Stimulated activated CD4-positive, alpha-beta T cell treated with anti-CD3 and anti-CD28 coated beads, Interleukin-12 subunit alpha, Interleukin-12 subunit beta, amount 100 ng/mL, for 48 hours (primary cell): ENCODE measurements around the gene LRCH3.

Source experiments
- DNase-seq, 3 donors: peaks; one replicate each; pipeline ENCODE4 v3.0.0-alpha.2; 2020; ENCODE audit warnings: low read depth in 2 of 3, low spot score in 1 of 3

Gene LRCH3

GRCh38 chr3:197833930-197834715, 43.1 kb downstream of the LRCH3 start:
- DNase-seq = no peak

GRCh38 chr3:197835509-197835908, 44.5 kb downstream of the LRCH3 start:
- no peak for DNase-seq

GRCh38 chr3:197836244-197836643, 45.2 kb downstream of the LRCH3 start:
- DNase-seq = no peak

GRCh38 chr3:197837282-197837681, 46.2 kb downstream of the LRCH3 start:
- no peak for DNase-seq

- no peak for DNase-seq
These were observed 50.7 kb downstream of the LRCH3 start for GRCh38 chr3:197841789-197842188.

- no peak for DNase-seq
These were observed 55.4 kb downstream of the LRCH3 start for GRCh38 chr3:197846491-197846890.

- DNase-seq = peak in 1 of 3 donors; percentile 21
These were observed 56.9 kb downstream of the LRCH3 start for GRCh38 chr3:197847866-197848401.

- DNase-seq = no peak
These were observed 63.7 kb downstream of the LRCH3 start for GRCh38 chr3:197854596-197855343.

GRCh38 chr3:197855571-197855970, 64.5 kb downstream of the LRCH3 start:
- DNase-seq = no peak

- no peak for DNase-seq
These were observed 65.3 kb downstream of the LRCH3 start for GRCh38 chr3:197856199-197856816.

- DNase-seq = no peak
These were observed 67.1 kb downstream of the LRCH3 start for GRCh38 chr3:197858133-197858532.

- no peak for DNase-seq
These were observed 67.5 kb downstream of the LRCH3 start for GRCh38 chr3:197858598-197858997.

GRCh38 chr3:197866035-197866434, 75.0 kb downstream of the LRCH3 start:
- DNase-seq = no peak

GRCh38 chr3:197873329-197873728, 82.3 kb downstream of the LRCH3 start:
- no peak for DNase-seq

GRCh38 chr3:197874064-197874463, 83.0 kb downstream of the LRCH3 start:
- DNase-seq = no peak

GRCh38 chr3:197874653-197875052, 83.6 kb downstream of the LRCH3 start:
- DNase-seq = no peak

- DNase-seq = no peak
These were observed 86.8 kb downstream of the LRCH3 start for GRCh38 chr3:197877902-197878301.

- peak; percentile 68 to 77 (median 76) for DNase-seq
These were observed 87.4 kb downstream of the LRCH3 start for GRCh38 chr3:197878427-197878826.

GRCh38 chr3:197880491-197881269, 89.6 kb downstream of the LRCH3 start:
- no peak for DNase-seq

GRCh38 chr3:197881270-197881969, 90.4 kb downstream of the LRCH3 start:
- DNase-seq = no peak
